Measurements from ENCODE around the gene SORT1.
"Not testable (repeated sequence)": the region's sequence is repeated elsewhere in the genome, so short reads cannot be mapped to it uniquely, and the experiment has no call there.

Gene SORT1

DNA sequence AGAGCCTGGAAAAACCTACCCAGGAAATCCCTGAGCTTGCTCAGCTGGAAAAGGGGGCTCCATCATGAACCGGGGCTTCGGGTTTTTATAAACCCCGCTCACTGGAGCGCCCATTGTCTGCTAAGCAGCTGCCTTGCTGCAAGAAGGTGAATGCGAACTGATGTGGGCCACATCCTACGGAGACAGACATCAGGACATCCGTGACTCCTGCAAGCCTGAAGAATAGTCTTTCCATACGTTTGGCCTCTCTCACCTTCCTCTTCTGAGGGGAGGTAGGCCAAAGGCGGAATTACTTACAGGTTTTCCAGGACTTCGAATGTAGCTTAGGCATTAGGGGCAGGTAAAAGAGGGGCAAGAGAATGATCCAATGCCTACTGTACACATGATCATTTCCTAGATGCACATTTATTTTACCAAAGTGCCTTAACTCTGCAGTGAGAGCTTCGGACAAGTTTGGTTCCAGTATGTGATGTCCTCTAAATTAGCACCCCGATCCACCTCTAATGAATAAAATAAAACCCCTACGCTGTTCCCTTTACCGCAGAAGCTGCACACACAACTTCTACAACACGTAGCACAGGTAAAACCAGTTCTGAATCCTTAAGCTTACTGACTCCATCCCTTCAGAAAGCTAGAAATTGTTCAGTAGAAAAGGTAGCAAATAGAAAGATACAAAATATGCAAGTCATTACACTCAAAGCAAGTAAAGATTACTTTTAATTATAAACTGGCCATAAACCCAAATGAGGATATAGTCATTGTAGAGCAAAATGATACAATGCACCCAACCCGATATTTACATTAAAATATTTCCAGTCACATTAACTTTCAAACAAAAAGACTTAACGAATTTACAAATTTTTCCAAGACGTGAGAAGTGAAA, 866 bp upstream of the SORT1 start:
- H3K9me3 ChIP-seq (ENCODE audit: control insufficient read depth in 5 of 5, low read length in 5 of 5): no peaks in the 10 kb centered on the region
- H3K27me3 ChIP-seq (ENCODE audit: control insufficient read depth in 5 of 5, insufficient read depth in 4 of 5, low read length in 5 of 5): no peaks in the 10 kb centered on the region
- peaks cover 2 to 41% (median 38%) of the 10 kb centered on the region in 5 donors for H3K4me1 ChIP-seq (ENCODE audit: control insufficient read depth in 5 of 5, insufficient read depth in 5 of 5, low read length in 5 of 5)
- H3K36me3 ChIP-seq (ENCODE audit: control insufficient read depth in 5 of 5, insufficient read depth in 5 of 5, low read length in 5 of 5): peaks cover 13 to 25% (median 23%) of the 10 kb centered on the region in 5 donors
- H3K9ac ChIP-seq (ENCODE audit: low read length in 5 of 5): peak overlapping the region in 4 of 5 donors; percentile 35 to 69 (median 53)
- H3K4me3 ChIP-seq (ENCODE audit: low read depth in 1 of 5, low read length in 5 of 5): peak overlapping the region; percentile 54 to 74 (median 69)
- H3K27ac ChIP-seq (ENCODE audit: low read depth, low read length): peak overlapping the region; percentile 39

DNA sequence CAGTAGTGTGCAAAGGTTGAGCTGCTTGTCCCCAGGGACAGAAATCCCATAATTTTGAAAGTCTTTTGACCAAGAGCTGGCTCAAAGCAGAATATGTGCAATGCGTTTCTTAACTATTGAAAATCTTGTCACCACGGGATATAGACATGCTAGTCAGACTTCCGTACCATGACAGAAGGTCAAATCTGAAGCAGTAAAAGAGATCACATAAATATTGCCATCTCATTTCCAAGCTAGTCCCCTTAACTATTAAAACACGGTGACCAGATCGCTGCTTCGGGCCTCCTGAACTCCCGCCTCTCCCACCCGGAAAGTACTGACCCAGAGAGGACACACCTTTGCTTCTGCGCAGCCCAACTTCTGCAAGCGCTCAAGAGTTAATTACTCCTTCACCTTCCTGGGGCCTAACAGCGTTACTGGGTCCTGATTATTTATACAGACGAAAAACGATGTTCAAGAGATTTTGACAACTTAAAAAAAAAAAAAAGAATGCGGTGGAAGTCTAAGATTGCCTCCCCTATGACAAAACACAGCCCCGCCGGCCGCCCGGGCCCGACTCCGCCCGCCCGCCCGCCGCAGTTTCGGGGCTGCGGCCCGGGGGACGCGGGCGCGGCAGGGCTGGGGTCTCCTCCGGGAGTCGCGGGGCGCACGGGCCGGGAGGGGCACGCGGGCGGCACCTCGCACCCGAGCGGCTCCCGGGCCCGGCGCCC, 692 bp downstream of the SORT1 start:
- Histone ChIP-seq H3K4me1 (ENCODE audit: control insufficient read depth in 5 of 5, insufficient read depth in 5 of 5, low read length in 5 of 5) (peaks cover 13 to 57% (median 53%) of the 10 kb centered on the region in 5 donors), H3K9me3 (ENCODE audit: control insufficient read depth in 5 of 5, low read length in 5 of 5) (no peaks in the 10 kb centered on the region), H3K9ac (ENCODE audit: low read length in 5 of 5) (peak overlapping the region; percentile 16 to 88 (median 83)), H3K4me3 (ENCODE audit: low read depth in 1 of 5, low read length in 5 of 5) (peak overlapping the region; percentile 68 to 88 (median 70)), H3K36me3 (ENCODE audit: control insufficient read depth in 5 of 5, insufficient read depth in 5 of 5, low read length in 5 of 5) (peaks cover 9 to 14% (median 14%) of the 10 kb centered on the region in 5 donors), H3K27ac (ENCODE audit: low read depth, low read length) (peak overlapping the region; percentile 99), H3K27me3 (ENCODE audit: control insufficient read depth in 5 of 5, insufficient read depth in 4 of 5, low read length in 5 of 5) (no peaks in the 10 kb centered on the region)

DNA sequence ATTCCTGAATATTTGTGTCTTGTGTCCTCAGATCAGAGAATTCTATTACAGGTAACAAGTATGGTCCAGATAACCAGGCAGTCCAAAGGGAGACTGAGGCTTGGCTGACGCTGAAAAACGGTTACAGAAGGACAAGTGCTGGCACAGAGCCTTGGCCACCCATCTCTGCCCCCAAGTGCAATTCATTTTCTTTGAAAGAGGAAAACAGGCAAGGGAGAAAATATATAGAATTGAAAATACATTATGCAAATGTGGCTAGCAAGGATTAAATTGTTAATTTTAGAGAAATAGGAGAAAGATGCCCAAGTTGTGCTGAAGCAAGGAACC, 1.2 kb downstream of the SORT1 start:
- Histone ChIP-seq H3K9me3 (ENCODE audit: control insufficient read depth in 5 of 5, low read length in 5 of 5) (no peaks in the 10 kb centered on the region), H3K9ac (ENCODE audit: low read length in 5 of 5) (peak overlapping the region; percentile 1 to 84 (median 77)), H3K27me3 (ENCODE audit: control insufficient read depth in 5 of 5, insufficient read depth in 4 of 5, low read length in 5 of 5) (no peaks in the 10 kb centered on the region), H3K36me3 (ENCODE audit: control insufficient read depth in 5 of 5, insufficient read depth in 5 of 5, low read length in 5 of 5) (peaks cover 5 to 11% (median 8%) of the 10 kb centered on the region in 5 donors), H3K4me1 (ENCODE audit: control insufficient read depth in 5 of 5, insufficient read depth in 5 of 5, low read length in 5 of 5) (peaks cover 15 to 62% (median 59%) of the 10 kb centered on the region in 5 donors), H3K4me3 (ENCODE audit: low read depth in 1 of 5, low read length in 5 of 5) (peak overlapping the region; percentile 68 to 88 (median 70)), H3K27ac (ENCODE audit: low read depth, low read length) (peak overlapping the region; percentile 99)

DNA sequence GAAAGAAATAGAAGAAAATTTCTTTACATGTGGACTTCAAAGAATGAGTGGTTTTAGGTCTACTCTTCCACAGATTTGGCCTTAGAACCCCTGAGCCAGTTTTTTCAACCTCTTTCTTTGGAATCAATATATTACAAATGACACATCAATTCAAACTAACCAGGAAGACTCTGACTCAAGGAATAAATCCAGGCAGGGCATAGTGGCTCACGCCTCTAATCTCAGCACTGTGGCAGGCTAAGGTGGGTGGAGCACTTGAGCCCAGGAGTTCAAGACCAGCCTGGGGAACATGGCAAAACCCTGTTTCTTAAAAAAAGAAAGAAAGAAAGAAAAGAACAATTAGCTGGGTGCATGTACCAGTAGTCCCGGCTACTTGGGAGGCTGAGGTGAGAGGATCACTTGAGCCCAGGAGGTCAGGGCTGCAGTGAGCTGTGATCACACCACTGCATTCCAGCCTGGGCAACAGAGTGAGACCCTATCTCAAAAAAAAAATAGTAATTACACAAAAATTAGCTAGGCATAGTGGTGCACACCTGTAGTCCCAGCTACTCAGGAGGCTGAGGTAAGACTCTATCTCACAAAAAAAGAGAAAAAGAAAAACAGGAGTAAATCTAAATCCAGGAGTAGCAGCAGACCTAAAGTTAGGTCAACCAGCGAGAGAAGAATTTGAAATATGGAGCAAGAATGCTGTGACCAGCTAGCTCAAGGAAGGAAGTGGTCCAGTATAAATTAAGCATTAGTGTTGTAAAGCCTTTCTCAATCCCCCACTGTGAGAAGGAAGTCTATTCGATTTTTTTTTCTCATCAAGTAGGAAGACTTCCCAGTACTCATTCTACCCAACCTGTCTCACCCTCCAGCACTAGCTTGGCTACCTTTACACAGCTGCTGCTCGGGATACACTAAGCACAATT, 1.9 kb downstream of the SORT1 start:
- H3K4me1 ChIP-seq (ENCODE audit: control insufficient read depth in 5 of 5, insufficient read depth in 5 of 5, low read length in 5 of 5): peaks cover 15 to 67% (median 65%) of the 10 kb centered on the region in 5 donors

DNA sequence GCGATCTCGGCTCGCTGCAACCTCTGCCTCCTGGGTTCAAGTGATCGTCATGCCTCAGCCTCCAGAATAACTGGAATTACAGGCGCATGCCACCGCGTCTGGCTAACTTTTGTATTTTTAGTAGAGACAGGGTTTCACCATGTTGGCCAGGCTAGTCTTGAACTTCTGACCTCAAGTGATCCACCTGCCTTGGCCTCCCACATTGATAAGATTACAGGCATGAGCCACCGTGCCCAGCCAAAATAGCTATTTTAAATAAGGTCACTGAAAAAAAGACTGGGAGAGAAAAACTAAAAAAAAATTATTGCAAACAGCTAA, 2.5 kb downstream of the SORT1 start:
- not testable (repeated sequence) for H3K9me3 ChIP-seq (ENCODE audit: control insufficient read depth in 5 of 5, low read length in 5 of 5); H3K27me3 ChIP-seq (ENCODE audit: control insufficient read depth in 5 of 5, insufficient read depth in 4 of 5, low read length in 5 of 5); H3K36me3 ChIP-seq (ENCODE audit: control insufficient read depth in 5 of 5, insufficient read depth in 5 of 5, low read length in 5 of 5); H3K4me3 ChIP-seq (ENCODE audit: low read depth in 1 of 5, low read length in 5 of 5)
- Histone ChIP-seq H3K9ac (ENCODE audit: low read length in 5 of 5) (peak overlapping the region in 1 of 5 donors; percentile 42), H3K4me1 (ENCODE audit: control insufficient read depth in 5 of 5, insufficient read depth in 5 of 5, low read length in 5 of 5) (peaks cover 15 to 73% (median 71%) of the 10 kb centered on the region in 5 donors), H3K27ac (ENCODE audit: low read depth, low read length) (peak overlapping the region; percentile 99)

More for the DNA sequence above, 1.9 kb downstream of the SORT1 start:
- Histone ChIP-seq H3K9ac (ENCODE audit: low read length in 5 of 5) (peak overlapping the region; percentile 1 to 84 (median 77)), H3K27ac (ENCODE audit: low read depth, low read length) (peak overlapping the region; percentile 99), H3K36me3 (ENCODE audit: control insufficient read depth in 5 of 5, insufficient read depth in 5 of 5, low read length in 5 of 5) (peaks cover 0 to 4% (median 3%) of the 10 kb centered on the region in 5 donors), H3K4me3 (ENCODE audit: low read depth in 1 of 5, low read length in 5 of 5) (peak overlapping the region; percentile 68 to 88 (median 70)), H3K9me3 (ENCODE audit: control insufficient read depth in 5 of 5, low read length in 5 of 5) (no peaks in the 10 kb centered on the region), H3K27me3 (ENCODE audit: control insufficient read depth in 5 of 5, insufficient read depth in 4 of 5, low read length in 5 of 5) (no peaks in the 10 kb centered on the region)

DNA sequence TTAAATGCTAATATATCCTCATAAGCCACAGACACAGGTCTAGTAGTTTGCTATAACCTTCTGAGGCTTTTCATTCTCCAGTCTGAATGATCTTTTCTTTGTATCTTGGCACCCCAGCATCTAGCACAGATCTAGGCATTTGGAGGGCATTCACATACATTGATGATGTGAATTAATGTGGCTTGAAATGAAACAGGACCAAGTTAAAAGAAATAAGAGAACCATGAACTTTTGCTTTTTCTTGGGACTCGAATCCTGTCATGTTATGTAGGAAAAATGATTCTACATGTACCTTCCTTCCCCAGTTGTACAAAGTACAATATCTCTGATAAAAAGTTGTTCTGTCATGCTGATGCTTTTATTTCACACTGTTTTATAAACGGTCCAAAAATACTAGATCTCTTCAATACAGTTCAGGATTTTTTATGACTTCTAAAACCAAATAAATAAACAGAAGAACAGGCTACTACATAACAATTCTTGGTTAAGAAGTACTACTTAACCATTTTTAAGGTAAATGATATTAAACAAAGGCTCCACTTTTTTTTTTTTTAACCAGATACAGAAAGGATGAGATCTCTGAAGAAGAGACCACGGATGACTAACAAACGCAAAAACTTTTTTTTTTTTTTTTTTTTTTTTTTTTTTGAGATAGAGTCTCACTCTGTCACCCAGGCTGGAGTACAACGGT, 3.0 kb downstream of the SORT1 start:
- H3K4me1 ChIP-seq (ENCODE audit: control insufficient read depth in 5 of 5, insufficient read depth in 5 of 5, low read length in 5 of 5): peaks cover 15 to 78% (median 76%) of the 10 kb centered on the region in 5 donors
- no peaks in the 10 kb centered on the region for H3K27me3 ChIP-seq (ENCODE audit: control insufficient read depth in 5 of 5, insufficient read depth in 4 of 5, low read length in 5 of 5)
- H3K36me3 ChIP-seq (ENCODE audit: control insufficient read depth in 5 of 5, insufficient read depth in 5 of 5, low read length in 5 of 5): no peaks in the 10 kb centered on the region
- peak overlapping the region; percentile 99 for H3K27ac ChIP-seq (ENCODE audit: low read depth, low read length)
- H3K9me3 ChIP-seq (ENCODE audit: control insufficient read depth in 5 of 5, low read length in 5 of 5): no peaks in the 10 kb centered on the region
- peak overlapping the region in 2 of 5 donors; percentile 39 to 77 for H3K9ac ChIP-seq (ENCODE audit: low read length in 5 of 5)
- no peak overlapping the region for H3K4me3 ChIP-seq (ENCODE audit: low read depth in 1 of 5, low read length in 5 of 5)

DNA sequence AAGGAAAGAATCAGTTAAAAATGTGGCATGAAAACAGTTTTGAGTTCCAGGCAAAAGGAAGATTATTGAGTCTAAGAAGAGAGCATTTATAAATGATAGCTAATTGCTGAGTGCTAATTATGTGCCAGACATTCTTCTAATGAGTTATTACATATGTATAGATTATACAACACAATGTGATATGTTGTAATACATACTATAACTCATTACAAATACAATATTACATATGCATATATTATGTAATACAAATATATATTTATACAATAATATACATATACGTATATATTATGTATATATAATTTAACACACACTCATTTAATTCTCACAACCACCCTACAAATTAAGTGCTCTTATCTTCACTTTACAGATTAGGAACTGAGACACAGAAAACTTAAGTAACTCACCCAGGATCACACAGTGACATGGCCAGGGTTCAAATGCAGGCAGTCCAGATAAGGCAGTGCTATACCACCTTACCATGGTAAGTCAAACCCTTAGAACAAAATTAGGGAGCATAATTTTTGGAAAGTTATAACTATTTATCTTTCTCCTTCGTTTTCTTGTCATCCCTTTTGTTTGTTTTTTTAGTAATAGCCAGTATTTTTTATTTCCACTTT, 4.0 kb downstream of the SORT1 start:
- peaks cover 15 to 88% (median 84%) of the 10 kb centered on the region in 5 donors for H3K4me1 ChIP-seq (ENCODE audit: control insufficient read depth in 5 of 5, insufficient read depth in 5 of 5, low read length in 5 of 5)
- peak overlapping the region in 3 of 5 donors; percentile 36 to 60 (median 49) for H3K4me3 ChIP-seq (ENCODE audit: low read depth in 1 of 5, low read length in 5 of 5)
- H3K36me3 ChIP-seq (ENCODE audit: control insufficient read depth in 5 of 5, insufficient read depth in 5 of 5, low read length in 5 of 5): no peaks in the 10 kb centered on the region
- H3K9me3 ChIP-seq (ENCODE audit: control insufficient read depth in 5 of 5, low read length in 5 of 5): no peaks in the 10 kb centered on the region
- no peaks in the 10 kb centered on the region for H3K27me3 ChIP-seq (ENCODE audit: control insufficient read depth in 5 of 5, insufficient read depth in 4 of 5, low read length in 5 of 5)
- H3K9ac ChIP-seq (ENCODE audit: low read length in 5 of 5): peak overlapping the region in 4 of 5 donors; percentile 7 to 77 (median 56)
- peak overlapping the region; percentile 99 for H3K27ac ChIP-seq (ENCODE audit: low read depth, low read length)

DNA sequence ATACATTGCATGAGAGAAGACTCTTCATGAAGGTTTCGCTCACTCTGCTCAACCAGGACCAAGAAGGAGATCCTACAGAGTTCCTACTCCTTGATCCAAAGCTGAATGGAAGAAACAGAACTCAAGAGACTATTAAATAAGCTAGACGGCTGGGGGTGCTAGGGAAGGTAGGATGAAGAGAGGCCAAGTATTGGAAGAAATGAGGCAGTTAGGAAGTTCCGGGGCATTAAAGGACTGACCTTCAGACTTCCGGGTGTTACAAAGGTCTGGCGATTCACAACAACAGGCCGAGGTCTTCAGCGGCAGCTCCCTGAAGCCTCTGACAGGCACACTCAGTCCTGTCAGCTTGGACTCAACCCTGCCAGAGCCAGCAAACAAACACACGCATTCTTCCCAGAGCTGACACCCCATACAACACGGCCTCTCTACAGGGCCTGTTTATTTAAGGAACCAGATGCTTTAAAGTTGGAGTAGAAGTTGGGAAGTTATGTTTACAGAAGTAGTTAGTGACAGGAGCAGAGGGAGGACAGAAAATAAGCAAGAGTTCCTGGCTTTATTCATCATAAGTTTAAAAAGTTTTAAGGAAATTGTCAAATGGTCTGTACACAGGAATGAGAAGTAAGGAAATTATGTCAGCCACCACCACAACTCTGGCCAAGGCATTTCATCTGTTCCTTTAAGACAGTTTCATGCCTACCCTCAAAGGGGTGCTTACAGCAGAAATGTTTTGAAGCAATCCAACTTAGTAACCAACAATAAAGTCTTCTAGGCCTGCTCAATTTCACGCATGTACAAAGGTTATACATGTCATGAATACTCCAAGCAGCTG, 4.7 kb downstream of the SORT1 start:
- no peaks in the 10 kb centered on the region for H3K9me3 ChIP-seq (ENCODE audit: control insufficient read depth in 5 of 5, low read length in 5 of 5)
- no peaks in the 10 kb centered on the region for H3K36me3 ChIP-seq (ENCODE audit: control insufficient read depth in 5 of 5, insufficient read depth in 5 of 5, low read length in 5 of 5)
- peak overlapping the region in 4 of 5 donors; percentile 7 to 77 (median 56) for H3K9ac ChIP-seq (ENCODE audit: low read length in 5 of 5)
- no peaks in the 10 kb centered on the region for H3K27me3 ChIP-seq (ENCODE audit: control insufficient read depth in 5 of 5, insufficient read depth in 4 of 5, low read length in 5 of 5)
- peak overlapping the region; percentile 32 to 60 (median 43) for H3K4me3 ChIP-seq (ENCODE audit: low read depth in 1 of 5, low read length in 5 of 5)
- peaks cover 15 to 84% (median 81%) of the 10 kb centered on the region in 5 donors for H3K4me1 ChIP-seq (ENCODE audit: control insufficient read depth in 5 of 5, insufficient read depth in 5 of 5, low read length in 5 of 5)
- peak overlapping the region; percentile 99 for H3K27ac ChIP-seq (ENCODE audit: low read depth, low read length)
